ENCODE results near the gene WDR87.

WDR87 gene

GRCh38 chr19:37936886-37937285 is 30.5 kb upstream of the WDR87 start:
- H4K20me1 ChIP-seq (ENCODE audit: insufficient read depth, low read length): no peaks in the 10 kb centered on the region
- H2AFZ ChIP-seq (ENCODE audit: low read length): no peak overlapping the region
- H3K9me3 ChIP-seq (replicated peaks; ENCODE audit: insufficient read depth, low read length): no peaks in the 10 kb centered on the region
- H3K4me1 ChIP-seq (ENCODE audit: low read length): peaks cover 12% of the 10 kb centered on the region; the same call in 1 of the 2 replicates
- H3K9ac ChIP-seq (ENCODE audit: low read length): no peak overlapping the region
- no peak for TF ChIP-seq EZH2phosphoT487 (IDR thresholded peaks at IDR 0.05; ENCODE audit: low read length)
- no peak for TF ChIP-seq EZH2 (optimal IDR thresholded peaks at IDR 0.05; ENCODE audit: low read depth, low read length)
- TF ChIP-seq CTCF (IDR thresholded peaks at IDR 0.05; ENCODE audit: low read length): no peak
- H3K36me3 ChIP-seq (replicated peaks; ENCODE audit: insufficient read depth, low read length): no peaks in the 10 kb centered on the region
- H3K79me2 ChIP-seq (ENCODE audit: low read length): 0 out of 2 replicates have a peak, but pooled peaks cover 9% of the 10 kb centered on the region
- no peaks in the 10 kb centered on the region for H3K27me3 ChIP-seq (replicated peaks; ENCODE audit: insufficient read depth, low read length)
- H3K4me3 ChIP-seq (ENCODE audit: low read length): no peak overlapping the region
- no peak for DNase-seq
- no peak overlapping the region for H3K27ac ChIP-seq (ENCODE audit: low read length)
- no peak overlapping the region for H3K4me2 ChIP-seq (ENCODE audit: low read depth, low read length)
- H3K9me2 ChIP-seq (replicated peaks; ENCODE audit: insufficient read depth, low read length): no peaks in the 10 kb centered on the region
- H3F3A ChIP-seq (ENCODE audit: insufficient read depth, low read length): peaks cover under 1% of the 10 kb centered on the region; the same call in 1 of the 2 replicates

GRCh38 chr19:37936166-37936565 is 29.8 kb upstream of the WDR87 start:
- Histone ChIP-seq H3K27ac (ENCODE audit: low read length) (no peak overlapping the region), H3K4me2 (ENCODE audit: low read depth, low read length) (no peak overlapping the region), H2AFZ (ENCODE audit: low read length) (no peak overlapping the region), H3K79me2 (ENCODE audit: low read length) (peaks cover 9% of the 10 kb centered on the region; the same call in 1 of the 2 replicates), H3F3A (ENCODE audit: insufficient read depth, low read length) (peaks cover 4% of the 10 kb centered on the region), H3K4me3 (ENCODE audit: low read length) (no peak overlapping the region), H3K27me3 (replicated peaks; ENCODE audit: insufficient read depth, low read length) (no peaks in the 10 kb centered on the region), H3K4me1 (ENCODE audit: low read length) (peaks cover 15% of the 10 kb centered on the region; the same call in 1 of the 2 replicates), H3K36me3 (replicated peaks; ENCODE audit: insufficient read depth, low read length) (no peaks in the 10 kb centered on the region), H4K20me1 (ENCODE audit: insufficient read depth, low read length) (no peaks in the 10 kb centered on the region), H3K9ac (ENCODE audit: low read length) (no peak overlapping the region), H3K9me2 (replicated peaks; ENCODE audit: insufficient read depth, low read length) (no peaks in the 10 kb centered on the region), H3K9me3 (replicated peaks; ENCODE audit: insufficient read depth, low read length) (no peaks in the 10 kb centered on the region)
- TF ChIP-seq EZH2phosphoT487 (IDR thresholded peaks at IDR 0.05; ENCODE audit: low read length) (no peak), CTCF (IDR thresholded peaks at IDR 0.05; ENCODE audit: low read length) (no peak), EZH2 (optimal IDR thresholded peaks at IDR 0.05; ENCODE audit: low read depth, low read length) (no peak)
- DNase-seq: no peak

GRCh38 chr19:37935341-37935740 is 28.9 kb upstream of the WDR87 start:
- Histone ChIP-seq H2AFZ (ENCODE audit: low read length) (no peak overlapping the region), H3K4me2 (ENCODE audit: low read depth, low read length) (no peak overlapping the region), H3K27ac (ENCODE audit: low read length) (no peak overlapping the region), H4K20me1 (ENCODE audit: insufficient read depth, low read length) (no peaks in the 10 kb centered on the region), H3K9me3 (replicated peaks; ENCODE audit: insufficient read depth, low read length) (no peaks in the 10 kb centered on the region), H3K27me3 (replicated peaks; ENCODE audit: insufficient read depth, low read length) (no peaks in the 10 kb centered on the region), H3K9ac (ENCODE audit: low read length) (no peak overlapping the region), H3K4me3 (ENCODE audit: low read length) (no peak overlapping the region), H3K4me1 (ENCODE audit: low read length) (peaks cover 15% of the 10 kb centered on the region; the same call in 1 of the 2 replicates), H3F3A (ENCODE audit: insufficient read depth, low read length) (peaks cover 4% of the 10 kb centered on the region), H3K79me2 (ENCODE audit: low read length) (peaks cover 9% of the 10 kb centered on the region; the same call in 1 of the 2 replicates), H3K36me3 (replicated peaks; ENCODE audit: insufficient read depth, low read length) (no peaks in the 10 kb centered on the region), H3K9me2 (replicated peaks; ENCODE audit: insufficient read depth, low read length) (no peaks in the 10 kb centered on the region)
- DNase-seq: no peak
- TF ChIP-seq EZH2phosphoT487 (IDR thresholded peaks at IDR 0.05; ENCODE audit: low read length) (no peak), EZH2 (optimal IDR thresholded peaks at IDR 0.05; ENCODE audit: low read depth, low read length) (no peak), CTCF (IDR thresholded peaks at IDR 0.05; ENCODE audit: low read length) (no peak)
